ENCODE data around the gene NUAK1.

DNA sequence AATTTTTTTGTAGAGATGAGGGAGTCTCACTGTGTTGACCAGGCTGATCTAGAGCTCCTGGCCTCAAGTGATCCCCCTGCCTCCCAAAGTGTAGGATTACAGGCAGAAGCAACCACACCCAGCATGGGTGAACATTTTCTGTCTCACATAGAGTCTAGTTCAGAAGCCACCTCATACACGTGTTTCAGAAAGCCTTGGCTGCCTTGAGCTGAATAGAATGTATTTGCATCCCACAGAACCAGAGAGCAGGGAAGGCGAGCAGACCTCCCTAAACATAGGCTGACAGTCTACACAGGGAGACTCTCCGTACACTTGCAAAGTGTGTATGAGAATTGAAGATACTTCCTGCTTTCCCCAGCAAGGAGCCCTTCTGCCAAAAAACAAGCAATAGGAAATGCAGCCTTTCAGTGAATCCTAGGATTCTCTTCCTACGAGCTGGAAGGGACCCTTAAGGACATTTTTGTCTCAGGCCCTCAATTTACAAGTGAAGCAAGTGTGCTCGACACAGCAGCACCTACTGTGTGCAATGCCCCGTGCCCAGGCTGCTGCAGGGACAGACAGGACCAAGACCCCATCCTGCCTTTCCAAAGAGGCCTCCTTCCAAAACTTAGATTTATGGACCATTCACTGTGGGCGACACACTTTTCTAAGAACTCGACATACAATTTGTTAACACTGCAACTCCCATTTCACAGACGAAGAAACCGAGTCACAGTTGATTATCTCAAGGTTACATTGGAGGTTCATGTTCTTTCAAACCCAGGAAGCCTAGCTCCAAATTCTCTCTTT lies 11.2 kb downstream of the NUAK1 start:
- TF ChIP-seq POLR2AphosphoS5 (IDR thresholded peaks at IDR 0.05; ENCODE audit: low read depth) (no peak), GABPA (IDR thresholded peaks at IDR 0.05; ENCODE audit: low read depth) (no peak)
- TF ChIP-seq, protein P1, sequence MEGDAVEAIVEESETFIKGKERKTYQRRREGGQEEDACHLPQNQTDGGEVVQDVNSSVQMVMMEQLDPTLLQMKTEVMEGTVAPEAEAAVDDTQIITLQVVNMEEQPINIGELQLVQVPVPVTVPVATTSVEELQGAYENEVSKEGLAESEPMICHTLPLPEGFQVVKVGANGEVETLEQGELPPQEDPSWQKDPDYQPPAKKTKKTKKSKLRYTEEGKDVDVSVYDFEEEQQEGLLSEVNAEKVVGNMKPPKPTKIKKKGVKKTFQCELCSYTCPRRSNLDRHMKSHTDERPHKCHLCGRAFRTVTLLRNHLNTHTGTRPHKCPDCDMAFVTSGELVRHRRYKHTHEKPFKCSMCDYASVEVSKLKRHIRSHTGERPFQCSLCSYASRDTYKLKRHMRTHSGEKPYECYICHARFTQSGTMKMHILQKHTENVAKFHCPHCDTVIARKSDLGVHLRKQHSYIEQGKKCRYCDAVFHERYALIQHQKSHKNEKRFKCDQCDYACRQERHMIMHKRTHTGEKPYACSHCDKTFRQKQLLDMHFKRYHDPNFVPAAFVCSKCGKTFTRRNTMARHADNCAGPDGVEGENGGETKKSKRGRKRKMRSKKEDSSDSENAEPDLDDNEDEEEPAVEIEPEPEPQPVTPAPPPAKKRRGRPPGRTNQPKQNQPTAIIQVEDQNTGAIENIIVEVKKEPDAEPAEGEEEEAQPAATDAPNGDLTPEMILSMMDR (IDR thresholded peaks at IDR 0.05; ENCODE audit: insufficient read depth, low read length), result no peak
